B cell (primary cell): ENCODE measurements around the gene STAT1. TPM values are rescaled to one million over a fixed set of nuclear protein-coding genes. Genes with fewer than 3 reads are reported as not detected.

ENCODE experiments used
- ATAC-seq: fragments of 200-7000 bp; cut with Tn5 transposase; one replicate; pipeline ENCODE4 v1.10.0; 2021; ENCODE audit warnings: low read depth, mild to moderate bottlenecking, moderate number of reproducible peaks, moderate library complexity
- CTCF ChIA-PET: fragments of 350-600 bp; sonication (Branson Sonifier 250); formaldehyde crosslinking; loops from one replicate; lab custom pipeline; 2021; ENCODE audit warnings: antibody characterized with exemption, inconsistent platforms; lab: Charles Lee
- POLR2A ChIA-PET: fragments of 350-600 bp; sonication (Branson Sonifier 250); formaldehyde crosslinking; loops from one replicate; lab custom pipeline; 2021; ENCODE audit warnings: antibody characterized with exemption; lab: Charles Lee
- DNase-seq: peaks from one replicate; pipeline ENCODE4 v3.0.0; 2013
- H2AFZ ChIP-seq: 2 replicates; pipeline ENCODE4 v1.6.1; 2012; ENCODE audit warnings: mild to moderate bottlenecking, low read depth, low read length; ENCODE audit not compliant: insufficient read depth, poor library complexity, severe bottlenecking
- H3K27ac ChIP-seq, 2 donors: 1 replicate in 1 of 2; 2 replicates in 1 of 2; pipeline ENCODE4 v1.5.1; 2012 to 2013; ENCODE audit warnings: low read length in 2 of 2, mild to moderate bottlenecking in 2 of 2, moderate library complexity in 1 of 2
- H3K27me3 ChIP-seq, 4 experiments: fragments of 200-600 bp in 1 of 4; sonication (generic) in 1 of 4; replicated peaks in 1 of 4; 1 replicate in 2 of 4; 2 replicates in 2 of 4; pipeline versions ENCODE4 v1.6.1 to v1.7.0; 2013 to 2016; ENCODE audit warnings: low read length in 3 of 4, mild to moderate bottlenecking in 2 of 4, mixed read lengths in 1 of 4, moderate library complexity in 1 of 4; ENCODE audit not compliant: insufficient read depth in 4 of 4, control insufficient read depth in 3 of 4; ENCODE audit errors: control extremely low read depth in 1 of 4
- H3K36me3 ChIP-seq, 2 experiments: replicated peaks in 1 of 2; 1 replicate in 1 of 2; 2 replicates in 1 of 2; pipeline versions ENCODE4 v1.6.1 to v1.7.1; 2013; ENCODE audit warnings: low read length in 1 of 2; ENCODE audit not compliant: insufficient read depth in 2 of 2, control insufficient read depth in 1 of 2; ENCODE audit errors: control extremely low read depth in 1 of 2, extremely low read depth in 1 of 2
- H3K4me1 ChIP-seq, 2 donors: fragments of 200-600 bp in 1 of 2; sonication (generic) in 1 of 2; 1 replicate in 1 of 2; 2 replicates in 1 of 2; pipeline versions ENCODE4 v1.5.1 to v1.6.1; 2013 to 2017; ENCODE audit warnings: low read length in 2 of 2; ENCODE audit not compliant: control insufficient read depth in 2 of 2, insufficient read depth in 2 of 2
- H3K4me2 ChIP-seq: replicated peaks from 2 replicates; pipeline ENCODE3; 2012; ENCODE audit warnings: mild to moderate bottlenecking, low read depth, low read length; ENCODE audit not compliant: poor library complexity, severe bottlenecking
- H3K4me3 ChIP-seq, 5 experiments: fragments of 200-600 bp in 1 of 5; sonication (generic) in 1 of 5; 1 replicate in 3 of 5; 2 replicates in 2 of 5; pipeline versions ENCODE4 v1.5.1 to v1.7.0; 2011 to 2016; ENCODE audit warnings: low read length in 4 of 5, mild to moderate bottlenecking in 4 of 5, low read depth in 2 of 5, control low read depth in 1 of 5, moderate library complexity in 1 of 5; ENCODE audit not compliant: insufficient read depth in 1 of 5; ENCODE audit errors: control extremely low read depth in 1 of 5, extremely low read depth in 1 of 5
- H3K79me2 ChIP-seq: fragments of 200-600 bp; sonication (generic); one replicate; pipeline ENCODE4 v1.6.0; 2016; ENCODE audit warnings: low read length; ENCODE audit not compliant: control insufficient read depth, insufficient read depth
- H3K9ac ChIP-seq: fragments of 200-600 bp; sonication (generic); 2 replicates; pipeline ENCODE4 v1.6.1; 2017; ENCODE audit warnings: mild to moderate bottlenecking, low read length, moderate library complexity
- H3K9me3 ChIP-seq, 3 donors: one replicate each; pipeline versions ENCODE4 v1.6.1 to v1.7.1; 2013; ENCODE audit warnings: low read length in 2 of 3; ENCODE audit not compliant: control insufficient read depth in 2 of 3, insufficient read depth in 1 of 3; ENCODE audit errors: control extremely low read depth in 1 of 3
- H4K20me1 ChIP-seq: 2 replicates; pipeline ENCODE4 v1.6.0; 2012; ENCODE audit warnings: mild to moderate bottlenecking, low read length; ENCODE audit not compliant: insufficient read depth, control insufficient read depth, poor library complexity, severe bottlenecking
- H3K27ac Mint-ChIP-seq: one replicate; pipeline ENCODE4 v1.8.0; 2021; ENCODE audit warnings: mixed read lengths
- H3K27me3 Mint-ChIP-seq: one replicate; pipeline ENCODE4 v1.8.0; 2021; ENCODE audit warnings: mixed read lengths
- H3K4me1 Mint-ChIP-seq: one replicate; pipeline ENCODE4 v1.8.0; 2021; ENCODE audit warnings: mixed read lengths
- H3K4me3 Mint-ChIP-seq: one replicate; pipeline ENCODE4 v1.8.0; 2021; ENCODE audit warnings: mixed read lengths
- H3K9me3 Mint-ChIP-seq: one replicate; pipeline ENCODE4 v1.8.0; 2022; ENCODE audit warnings: mixed read lengths; ENCODE audit not compliant: insufficient read depth
- EZH2 ChIP-seq: IDR thresholded peaks from 2 replicates; pipeline ENCODE4 v1.6.1; 2012; ENCODE audit warnings: borderline replicate concordance, low read depth, mild to moderate bottlenecking, moderate library complexity, low read length; ENCODE audit not compliant: insufficient read depth, poor library complexity, severe bottlenecking
- WGBS: methylation state at CpG from one replicate; pipeline ENCODE4 v1.1.5; 2013; ENCODE audit warnings: missing lambda C conversion rate; ENCODE audit not compliant: insufficient coverage; 5-methylcytosine and 5-hydroxymethylcytosine counted together
- intact Hi-C: fragments of 100-400 bp; cut with micrococcal nuclease; formaldehyde crosslinking; loops from one replicate; pipeline ENCODE4 v1.10.0; 2022
- polyA plus RNA-seq: library from polyadenylated mRNA; depleted of rRNA; stranded (reverse); fragments of >200 nt; gene quantifications from 2 replicates; pipeline ENCODE4 v1.2.3, GENCODE V29; 2012
- total RNA-seq, 2 donors: library from RNA; stranded (reverse); fragments of 120-200 nt in 1 of 2; gene quantifications; 1 replicate in 1 of 2; 2 replicates in 1 of 2; pipeline versions ENCODE4 v1.2.3 to v1.2.4, GENCODE V29; 2013 to 2022
- TF ChIP-seq, protein P1 (sequence below): fragments of 200-600 bp; IDR thresholded peaks from one replicate; pipeline ENCODE4 v1.8.0; 2022; ENCODE audit warnings: antibody characterized with exemption, mild to moderate bottlenecking

The STAT1 gene
- total and polyA plus RNA-seq, 2 donors (not counting 1 experiment from before 2014, with no cell fraction given), result 20.5 to 50.9 TPM

DNA sequence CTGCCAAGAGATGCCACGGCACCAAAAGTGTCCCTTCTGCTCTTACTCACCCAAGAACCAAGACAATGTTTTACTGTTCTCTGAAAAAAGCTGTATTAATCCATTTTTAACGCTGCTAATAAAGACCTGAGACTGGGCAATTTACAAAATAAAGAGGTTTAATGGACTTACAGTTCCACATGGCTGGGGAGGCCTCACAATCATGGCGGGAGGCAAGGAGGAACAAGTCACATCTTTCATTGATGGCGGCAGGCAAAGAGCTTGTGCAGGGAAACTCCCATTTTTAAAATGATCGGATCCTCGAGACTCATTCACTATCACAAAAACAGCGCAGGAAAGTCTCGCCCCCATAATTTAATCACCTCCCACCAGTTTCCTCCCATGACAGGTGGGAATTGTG, 1.9 kb upstream of the STAT1 start:
- H2AFZ ChIP-seq, result peak overlapping the region; percentile 91
- peaks cover 39 to 46% of the 10 kb centered on the region in 2 donors for H3K4me1 ChIP-seq
- H3K9me3 ChIP-seq, result no peaks in the 10 kb centered on the region
- no peak overlapping the region for H3K4me3 ChIP-seq
- Mint-ChIP-seq H3K27me3 (no peaks in the 10 kb centered on the region), H3K4me1 (peaks cover 18% of the 10 kb centered on the region), H3K27ac (no peak overlapping the region), H3K4me3 (no peak overlapping the region), H3K9me3 (no peaks in the 10 kb centered on the region)
- ChIA-PET CTCF (interaction anchor here (2.4 kb wide), 1 partner anchor 13 kb away, joined by 5 read pairs; no protein-coding TSS in a partner anchor), POLR2A (no interaction called here)
- no peak overlapping the region for H3K4me2 ChIP-seq
- H3K79me2 ChIP-seq, result peaks cover 32% of the 10 kb centered on the region
- 90% methylated on average over 2 of the region's 8 CpGs for WGBS
- H3K27ac ChIP-seq, result no peak overlapping the region
- peaks cover 16% of the 10 kb centered on the region for H4K20me1 ChIP-seq
- intact Hi-C loops, result loop anchor here (2.0 kb wide), 1 partner anchor 367 kb away; the partner anchor contains the start of gene NAB1
- DNase-seq (no peak), ATAC-seq (no peak)
- TF ChIP-seq EZH2, result no peak
- TF ChIP-seq, protein P1, sequence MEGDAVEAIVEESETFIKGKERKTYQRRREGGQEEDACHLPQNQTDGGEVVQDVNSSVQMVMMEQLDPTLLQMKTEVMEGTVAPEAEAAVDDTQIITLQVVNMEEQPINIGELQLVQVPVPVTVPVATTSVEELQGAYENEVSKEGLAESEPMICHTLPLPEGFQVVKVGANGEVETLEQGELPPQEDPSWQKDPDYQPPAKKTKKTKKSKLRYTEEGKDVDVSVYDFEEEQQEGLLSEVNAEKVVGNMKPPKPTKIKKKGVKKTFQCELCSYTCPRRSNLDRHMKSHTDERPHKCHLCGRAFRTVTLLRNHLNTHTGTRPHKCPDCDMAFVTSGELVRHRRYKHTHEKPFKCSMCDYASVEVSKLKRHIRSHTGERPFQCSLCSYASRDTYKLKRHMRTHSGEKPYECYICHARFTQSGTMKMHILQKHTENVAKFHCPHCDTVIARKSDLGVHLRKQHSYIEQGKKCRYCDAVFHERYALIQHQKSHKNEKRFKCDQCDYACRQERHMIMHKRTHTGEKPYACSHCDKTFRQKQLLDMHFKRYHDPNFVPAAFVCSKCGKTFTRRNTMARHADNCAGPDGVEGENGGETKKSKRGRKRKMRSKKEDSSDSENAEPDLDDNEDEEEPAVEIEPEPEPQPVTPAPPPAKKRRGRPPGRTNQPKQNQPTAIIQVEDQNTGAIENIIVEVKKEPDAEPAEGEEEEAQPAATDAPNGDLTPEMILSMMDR, result no peak
- no peaks in the 10 kb centered on the region for H3K27me3 ChIP-seq
- peaks cover 0 to under 1% of the 10 kb centered on the region in 2 experiments for H3K36me3 ChIP-seq
- H3K9ac ChIP-seq, result no peak overlapping the region

DNA sequence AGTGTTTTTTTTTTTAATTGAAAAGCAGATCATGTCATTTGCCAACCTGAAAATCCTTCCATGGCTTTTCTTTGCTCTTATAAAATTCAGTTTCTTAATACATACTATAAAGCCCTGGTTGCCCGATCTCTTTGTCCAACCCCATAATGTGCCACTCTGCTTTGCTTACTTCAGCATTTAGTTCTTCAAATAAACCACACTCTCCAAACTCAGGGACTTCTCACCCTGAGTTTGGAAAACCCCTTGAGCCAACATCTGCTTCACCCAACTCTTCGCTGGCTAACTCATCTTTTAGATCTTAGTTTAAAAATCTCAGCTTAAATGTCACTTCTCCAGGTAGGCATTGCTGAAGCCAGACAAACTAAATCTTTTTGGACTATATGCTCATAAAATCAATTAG, 1.3 kb upstream of the STAT1 start:
- ChIA-PET POLR2A (no interaction called here), CTCF (interaction anchor here (1.2 kb wide), 1 partner anchor 164 kb away, joined by 4 read pairs; no protein-coding TSS in a partner anchor)
- Histone ChIP-seq H2AFZ (peak overlapping the region; percentile 91), H3K27ac (peak overlapping the region in 1 of 2 donors; percentile 93), H3K9ac (no peak overlapping the region), H3K9me3 (no peaks in the 10 kb centered on the region), H3K79me2 (peaks cover 35% of the 10 kb centered on the region), H3K4me1 (peaks cover 40 to 44% of the 10 kb centered on the region in 2 donors), H3K27me3 (no peaks in the 10 kb centered on the region), H3K4me3 (no peak overlapping the region), H3K4me2 (peak overlapping the region; percentile 74), H3K36me3 (peaks cover 0 to 1% of the 10 kb centered on the region in 2 experiments), H4K20me1 (peaks cover 16% of the 10 kb centered on the region)
- no peaks in the 10 kb centered on the region for H3K9me3 Mint-ChIP-seq
- TF ChIP-seq EZH2, result no peak
- ATAC-seq (no peak), DNase-seq (peak; percentile 55)
- no peaks in the 10 kb centered on the region for H3K27me3 Mint-ChIP-seq
- no peak overlapping the region for H3K27ac Mint-ChIP-seq
- WGBS, result 52% methylated on average over 2 of the region's 2 CpGs
- intact Hi-C loops, result loop anchor here (2.0 kb wide), 1 partner anchor 366 kb away; the partner anchor contains the start of gene NAB1
- H3K4me1 Mint-ChIP-seq, result peaks cover 20% of the 10 kb centered on the region
- no peak overlapping the region for H3K4me3 Mint-ChIP-seq
